K562 (cell line): Measurements from ENCODE around the gene PRPF39. TPM values are rescaled to one million over a fixed set of nuclear protein-coding genes. Genes with fewer than 3 reads are reported as not detected.

ENCODE experiments used
- CCNT2 ChIP-seq: IDR thresholded peaks from 2 replicates; pipeline ENCODE4 v1.6.1; 2011; ENCODE audit warnings: borderline replicate concordance, low read depth, mild to moderate bottlenecking, moderate library complexity, mixed read lengths, low read length; ENCODE audit not compliant: insufficient read length; ENCODE audit errors: extremely low read depth
- KDM5B ChIP-seq: fragments of 200-600 bp; sonication (generic); IDR thresholded peaks from 2 replicates; pipeline ENCODE4 v1.6.1; 2012; ENCODE audit warnings: low read depth, mild to moderate bottlenecking, moderate library complexity, low read length, control low read depth, inconsistent platforms; ENCODE audit not compliant: insufficient replicate concordance
- MYNN ChIP-seq, 2 experiments: sonication (generic); formaldehyde crosslinking in 1 of 2; IDR thresholded peaks; 2 replicates each; pipeline versions ENCODE4 v1.5.0 to v1.6.1; 2016 to 2020; ENCODE audit warnings: antibody characterized with exemption in 1 of 2, missing genetic modification reagents in 1 of 2
- PML ChIP-seq: IDR thresholded peaks from 2 replicates; pipeline ENCODE4 v1.6.1; 2012; ENCODE audit warnings: low read length, inconsistent platforms
- SMC3 ChIP-seq: conservative IDR thresholded peaks from 2 replicates; pipeline ENCODE4 v1.6.1; 2011; ENCODE audit warnings: low read depth, low read length, improper control_type of control experiment; ENCODE audit not compliant: insufficient read depth
- TFAP4 ChIP-seq: sonication (generic); formaldehyde crosslinking; IDR thresholded peaks from 2 replicates; pipeline ENCODE4 v1.8.0; 2022; ENCODE audit warnings: missing genetic modification reagents, mild to moderate bottlenecking, moderate library complexity, borderline replicate concordance
- polyA plus RNA-seq, 8 experiments: library from polyadenylated mRNA; depleted of rRNA in 4 of 8; stranded (reverse) in 5 of 8; unstranded in 3 of 8; fragments of >200 nt; fragmentation: Nextera tagmentation in 2 of 8; fragmentation: Illumina TruSeq in 1 of 8; extraction: Ambion mirVana in 2 of 8; extraction: Trizol in 1 of 8; gene quantifications; 2 replicates each; pipeline versions ENCODE4 v1.2.1 to v1.2.3, GENCODE V29; 2011 to 2014; ENCODE audit warnings: inconsistent platforms in 1 of 8, missing spikeins in 1 of 8
- total RNA-seq, 7 experiments: library from RNA; depleted of rRNA in 6 of 7; stranded (reverse); fragments of >200 nt in 6 of 7; fragmentation: Illumina TruSeq in 2 of 7; extraction: Trizol in 2 of 7; gene quantifications; 2 replicates each; pipeline versions ENCODE4 v1.2.1 to v1.2.3, GENCODE V29; 2011 to 2021; ENCODE audit warnings: low replicate concordance in 1 of 7
- TF ChIP-seq, protein P1 (sequence below): fragments of 250-450 bp; sonication (Bioruptor Pico); IDR thresholded peaks from 2 replicates; pipeline ENCODE4 v1.9.0; 2021; ENCODE audit warnings: mild to moderate bottlenecking, inconsistent platforms
- TF ChIP-seq, protein P2 (sequence below): fragments of 450-650 bp; IDR thresholded peaks from 2 replicates; pipeline ENCODE4 v1.6.1; 2016; ENCODE audit warnings: antibody characterized with exemption
- TF ChIP-seq, protein P3 (sequence below): fragments of 450-650 bp; IDR thresholded peaks from 2 replicates; pipeline ENCODE4 v1.6.1; 2016; ENCODE audit warnings: mild to moderate bottlenecking, moderate library complexity

Gene PRPF39
- total and polyA plus RNA-seq, 9 of the 15 experiments (the other 6 are each of a cell fraction or from before 2014, with no cell fraction given): 13.3 to 50.4 (median 24.8) TPM

DNA sequence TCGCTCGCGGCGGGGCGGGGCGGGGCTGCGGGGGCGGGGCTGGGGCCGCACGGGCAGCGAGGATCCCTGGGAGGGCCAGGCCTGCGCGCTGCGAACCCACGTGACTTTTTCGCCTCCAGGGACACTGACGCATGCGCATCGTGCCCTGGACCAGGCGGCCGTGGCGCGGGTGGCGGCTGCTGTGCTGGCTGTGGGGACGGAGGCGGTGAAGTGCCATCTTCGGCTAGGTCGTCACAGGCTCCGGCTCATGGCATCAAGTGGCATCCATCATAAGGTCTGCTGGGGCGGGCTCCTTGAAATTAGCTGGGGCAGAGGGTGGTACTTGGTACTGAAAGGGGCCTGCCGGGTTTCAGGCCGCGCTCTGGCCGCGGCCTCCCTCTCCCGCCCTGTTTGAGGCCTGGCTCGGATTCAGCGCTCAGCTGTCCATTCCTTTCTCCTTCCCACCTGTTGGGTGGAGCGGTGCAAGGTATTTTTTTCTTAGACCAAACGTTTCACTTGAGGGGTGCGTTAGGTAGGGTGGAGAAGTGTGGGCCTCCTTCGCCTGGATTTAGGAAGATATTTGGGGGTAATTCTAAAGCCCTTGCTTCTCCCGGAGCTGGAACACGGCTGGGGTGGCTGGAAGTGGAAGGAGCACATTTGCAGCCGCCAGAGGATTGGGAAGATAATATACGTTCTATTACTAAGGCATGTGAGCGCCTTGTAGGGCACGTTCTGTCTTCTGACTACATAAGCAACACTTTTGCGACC lies at the start of gene PRPF39 (continued):
- no peak for TF ChIP-seq SMC3
- peak; percentile 69 for TF ChIP-seq TFAP4 (CRISPR knock-in tag)
- TF ChIP-seq, protein P1, sequence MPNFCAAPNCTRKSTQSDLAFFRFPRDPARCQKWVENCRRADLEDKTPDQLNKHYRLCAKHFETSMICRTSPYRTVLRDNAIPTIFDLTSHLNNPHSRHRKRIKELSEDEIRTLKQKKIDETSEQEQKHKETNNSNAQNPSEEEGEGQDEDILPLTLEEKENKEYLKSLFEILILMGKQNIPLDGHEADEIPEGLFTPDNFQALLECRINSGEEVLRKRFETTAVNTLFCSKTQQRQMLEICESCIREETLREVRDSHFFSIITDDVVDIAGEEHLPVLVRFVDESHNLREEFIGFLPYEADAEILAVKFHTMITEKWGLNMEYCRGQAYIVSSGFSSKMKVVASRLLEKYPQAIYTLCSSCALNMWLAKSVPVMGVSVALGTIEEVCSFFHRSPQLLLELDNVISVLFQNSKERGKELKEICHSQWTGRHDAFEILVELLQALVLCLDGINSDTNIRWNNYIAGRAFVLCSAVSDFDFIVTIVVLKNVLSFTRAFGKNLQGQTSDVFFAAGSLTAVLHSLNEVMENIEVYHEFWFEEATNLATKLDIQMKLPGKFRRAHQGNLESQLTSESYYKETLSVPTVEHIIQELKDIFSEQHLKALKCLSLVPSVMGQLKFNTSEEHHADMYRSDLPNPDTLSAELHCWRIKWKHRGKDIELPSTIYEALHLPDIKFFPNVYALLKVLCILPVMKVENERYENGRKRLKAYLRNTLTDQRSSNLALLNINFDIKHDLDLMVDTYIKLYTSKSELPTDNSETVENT: 0 out of 2 replicates have a peak, but pooled peaks have one; percentile 47
- TF ChIP-seq, protein P2, sequence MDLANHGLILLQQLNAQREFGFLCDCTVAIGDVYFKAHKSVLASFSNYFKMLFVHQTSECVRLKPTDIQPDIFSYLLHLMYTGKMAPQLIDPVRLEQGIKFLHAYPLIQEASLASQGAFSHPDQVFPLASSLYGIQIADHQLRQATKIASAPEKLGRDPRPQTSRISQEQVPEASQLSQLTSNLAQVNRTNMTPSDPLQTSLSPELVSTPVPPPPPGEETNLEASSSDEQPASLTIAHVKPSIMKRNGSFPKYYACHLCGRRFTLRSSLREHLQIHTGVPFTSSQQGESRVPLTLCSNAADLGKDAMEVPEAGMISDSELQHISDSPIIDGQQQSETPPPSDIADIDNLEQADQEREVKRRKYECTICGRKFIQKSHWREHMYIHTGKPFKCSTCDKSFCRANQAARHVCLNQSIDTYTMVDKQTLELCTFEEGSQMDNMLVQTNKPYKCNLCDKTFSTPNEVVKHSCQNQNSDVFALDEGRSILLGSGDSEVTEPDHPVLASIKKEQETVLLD: peak; percentile 69; the same call in 1 of the 2 replicates
- peak; percentile 78 for TF ChIP-seq KDM5B
- 0 out of 2 replicates have a peak, but pooled peaks have one; percentile 31 for TF ChIP-seq MYNN (IDR thresholded peaks at IDR 0.05)
- no peak for TF ChIP-seq MYNN (CRISPR knock-in tag; IDR thresholded peaks at IDR 0.05)
- TF ChIP-seq CCNT2: peak; percentile 19
- TF ChIP-seq PML: peak; percentile 28; the same call in 1 of the 2 replicates
- TF ChIP-seq, protein P3, sequence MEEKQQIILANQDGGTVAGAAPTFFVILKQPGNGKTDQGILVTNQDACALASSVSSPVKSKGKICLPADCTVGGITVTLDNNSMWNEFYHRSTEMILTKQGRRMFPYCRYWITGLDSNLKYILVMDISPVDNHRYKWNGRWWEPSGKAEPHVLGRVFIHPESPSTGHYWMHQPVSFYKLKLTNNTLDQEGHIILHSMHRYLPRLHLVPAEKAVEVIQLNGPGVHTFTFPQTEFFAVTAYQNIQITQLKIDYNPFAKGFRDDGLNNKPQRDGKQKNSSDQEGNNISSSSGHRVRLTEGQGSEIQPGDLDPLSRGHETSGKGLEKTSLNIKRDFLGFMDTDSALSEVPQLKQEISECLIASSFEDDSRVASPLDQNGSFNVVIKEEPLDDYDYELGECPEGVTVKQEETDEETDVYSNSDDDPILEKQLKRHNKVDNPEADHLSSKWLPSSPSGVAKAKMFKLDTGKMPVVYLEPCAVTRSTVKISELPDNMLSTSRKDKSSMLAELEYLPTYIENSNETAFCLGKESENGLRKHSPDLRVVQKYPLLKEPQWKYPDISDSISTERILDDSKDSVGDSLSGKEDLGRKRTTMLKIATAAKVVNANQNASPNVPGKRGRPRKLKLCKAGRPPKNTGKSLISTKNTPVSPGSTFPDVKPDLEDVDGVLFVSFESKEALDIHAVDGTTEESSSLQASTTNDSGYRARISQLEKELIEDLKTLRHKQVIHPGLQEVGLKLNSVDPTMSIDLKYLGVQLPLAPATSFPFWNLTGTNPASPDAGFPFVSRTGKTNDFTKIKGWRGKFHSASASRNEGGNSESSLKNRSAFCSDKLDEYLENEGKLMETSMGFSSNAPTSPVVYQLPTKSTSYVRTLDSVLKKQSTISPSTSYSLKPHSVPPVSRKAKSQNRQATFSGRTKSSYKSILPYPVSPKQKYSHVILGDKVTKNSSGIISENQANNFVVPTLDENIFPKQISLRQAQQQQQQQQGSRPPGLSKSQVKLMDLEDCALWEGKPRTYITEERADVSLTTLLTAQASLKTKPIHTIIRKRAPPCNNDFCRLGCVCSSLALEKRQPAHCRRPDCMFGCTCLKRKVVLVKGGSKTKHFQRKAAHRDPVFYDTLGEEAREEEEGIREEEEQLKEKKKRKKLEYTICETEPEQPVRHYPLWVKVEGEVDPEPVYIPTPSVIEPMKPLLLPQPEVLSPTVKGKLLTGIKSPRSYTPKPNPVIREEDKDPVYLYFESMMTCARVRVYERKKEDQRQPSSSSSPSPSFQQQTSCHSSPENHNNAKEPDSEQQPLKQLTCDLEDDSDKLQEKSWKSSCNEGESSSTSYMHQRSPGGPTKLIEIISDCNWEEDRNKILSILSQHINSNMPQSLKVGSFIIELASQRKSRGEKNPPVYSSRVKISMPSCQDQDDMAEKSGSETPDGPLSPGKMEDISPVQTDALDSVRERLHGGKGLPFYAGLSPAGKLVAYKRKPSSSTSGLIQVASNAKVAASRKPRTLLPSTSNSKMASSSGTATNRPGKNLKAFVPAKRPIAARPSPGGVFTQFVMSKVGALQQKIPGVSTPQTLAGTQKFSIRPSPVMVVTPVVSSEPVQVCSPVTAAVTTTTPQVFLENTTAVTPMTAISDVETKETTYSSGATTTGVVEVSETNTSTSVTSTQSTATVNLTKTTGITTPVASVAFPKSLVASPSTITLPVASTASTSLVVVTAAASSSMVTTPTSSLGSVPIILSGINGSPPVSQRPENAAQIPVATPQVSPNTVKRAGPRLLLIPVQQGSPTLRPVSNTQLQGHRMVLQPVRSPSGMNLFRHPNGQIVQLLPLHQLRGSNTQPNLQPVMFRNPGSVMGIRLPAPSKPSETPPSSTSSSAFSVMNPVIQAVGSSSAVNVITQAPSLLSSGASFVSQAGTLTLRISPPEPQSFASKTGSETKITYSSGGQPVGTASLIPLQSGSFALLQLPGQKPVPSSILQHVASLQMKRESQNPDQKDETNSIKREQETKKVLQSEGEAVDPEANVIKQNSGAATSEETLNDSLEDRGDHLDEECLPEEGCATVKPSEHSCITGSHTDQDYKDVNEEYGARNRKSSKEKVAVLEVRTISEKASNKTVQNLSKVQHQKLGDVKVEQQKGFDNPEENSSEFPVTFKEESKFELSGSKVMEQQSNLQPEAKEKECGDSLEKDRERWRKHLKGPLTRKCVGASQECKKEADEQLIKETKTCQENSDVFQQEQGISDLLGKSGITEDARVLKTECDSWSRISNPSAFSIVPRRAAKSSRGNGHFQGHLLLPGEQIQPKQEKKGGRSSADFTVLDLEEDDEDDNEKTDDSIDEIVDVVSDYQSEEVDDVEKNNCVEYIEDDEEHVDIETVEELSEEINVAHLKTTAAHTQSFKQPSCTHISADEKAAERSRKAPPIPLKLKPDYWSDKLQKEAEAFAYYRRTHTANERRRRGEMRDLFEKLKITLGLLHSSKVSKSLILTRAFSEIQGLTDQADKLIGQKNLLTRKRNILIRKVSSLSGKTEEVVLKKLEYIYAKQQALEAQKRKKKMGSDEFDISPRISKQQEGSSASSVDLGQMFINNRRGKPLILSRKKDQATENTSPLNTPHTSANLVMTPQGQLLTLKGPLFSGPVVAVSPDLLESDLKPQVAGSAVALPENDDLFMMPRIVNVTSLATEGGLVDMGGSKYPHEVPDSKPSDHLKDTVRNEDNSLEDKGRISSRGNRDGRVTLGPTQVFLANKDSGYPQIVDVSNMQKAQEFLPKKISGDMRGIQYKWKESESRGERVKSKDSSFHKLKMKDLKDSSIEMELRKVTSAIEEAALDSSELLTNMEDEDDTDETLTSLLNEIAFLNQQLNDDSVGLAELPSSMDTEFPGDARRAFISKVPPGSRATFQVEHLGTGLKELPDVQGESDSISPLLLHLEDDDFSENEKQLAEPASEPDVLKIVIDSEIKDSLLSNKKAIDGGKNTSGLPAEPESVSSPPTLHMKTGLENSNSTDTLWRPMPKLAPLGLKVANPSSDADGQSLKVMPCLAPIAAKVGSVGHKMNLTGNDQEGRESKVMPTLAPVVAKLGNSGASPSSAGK: peak; percentile 52; the same call in 1 of the 2 replicates
